ENCODE measurements around the gene SLC22A5. TPM values are rescaled to one million over a fixed set of nuclear protein-coding genes. Genes with fewer than 3 reads are reported as not detected.

The SLC22A5 gene
- total RNA-seq: 10 to 100 TPM; 26.0 to 38.6 TPM

DNA sequence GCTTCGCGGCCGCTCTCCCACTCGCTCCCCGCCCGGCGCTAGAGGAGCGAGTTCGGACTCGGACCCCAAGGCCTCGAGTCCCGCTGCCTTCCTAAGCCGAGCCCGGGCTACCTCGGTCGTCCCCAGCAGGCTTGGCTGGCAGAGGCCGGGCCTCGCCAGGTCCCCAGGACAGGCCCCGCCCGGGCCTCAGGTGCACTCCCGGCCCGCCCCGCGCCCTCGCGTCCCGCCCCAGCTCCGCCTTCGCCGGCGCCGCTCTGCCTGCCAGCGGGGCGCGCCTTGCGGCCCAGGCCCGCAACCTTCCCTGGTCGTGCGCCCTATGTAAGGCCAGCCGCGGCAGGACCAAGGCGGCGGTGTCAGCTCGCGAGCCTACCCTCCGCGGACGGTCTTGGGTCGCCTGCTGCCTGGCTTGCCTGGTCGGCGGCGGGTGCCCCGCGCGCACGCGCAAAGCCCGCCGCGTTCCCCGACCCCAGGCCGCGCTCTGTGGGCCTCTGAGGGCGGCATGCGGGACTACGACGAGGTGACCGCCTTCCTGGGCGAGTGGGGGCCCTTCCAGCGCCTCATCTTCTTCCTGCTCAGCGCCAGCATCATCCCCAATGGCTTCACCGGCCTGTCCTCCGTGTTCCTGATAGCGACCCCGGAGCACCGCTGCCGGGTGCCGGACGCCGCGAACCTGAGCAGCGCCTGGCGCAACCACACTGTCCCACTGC lies at the start of gene SLC22A5:
Gene SLC22A5 (plus strand): TSS at position 237 of the 707 bp plus-strand sequence. CDS start 263 bp downstream, at position 500.
- Histone ChIP-seq H3K36me3 (no peaks in the 10 kb centered on the region), H3K4me3 (peak within 1 kb of the TSS; percentile 78), H3K27me3 (no peaks in the 10 kb centered on the region), H3K9ac (ENCODE audit: low read depth in 2 of 2, low read length in 2 of 2) (peak within 1 kb of the TSS; percentile 77 to 79), H3K9me3 (no peaks in the 10 kb centered on the region), H3K4me1 (peaks cover 17% of the 10 kb centered on the region), H3K27ac (peak within 1 kb of the TSS; percentile 83)
- DNase-seq: peak; percentile 84
- TF ChIP-seq, protein P1, sequence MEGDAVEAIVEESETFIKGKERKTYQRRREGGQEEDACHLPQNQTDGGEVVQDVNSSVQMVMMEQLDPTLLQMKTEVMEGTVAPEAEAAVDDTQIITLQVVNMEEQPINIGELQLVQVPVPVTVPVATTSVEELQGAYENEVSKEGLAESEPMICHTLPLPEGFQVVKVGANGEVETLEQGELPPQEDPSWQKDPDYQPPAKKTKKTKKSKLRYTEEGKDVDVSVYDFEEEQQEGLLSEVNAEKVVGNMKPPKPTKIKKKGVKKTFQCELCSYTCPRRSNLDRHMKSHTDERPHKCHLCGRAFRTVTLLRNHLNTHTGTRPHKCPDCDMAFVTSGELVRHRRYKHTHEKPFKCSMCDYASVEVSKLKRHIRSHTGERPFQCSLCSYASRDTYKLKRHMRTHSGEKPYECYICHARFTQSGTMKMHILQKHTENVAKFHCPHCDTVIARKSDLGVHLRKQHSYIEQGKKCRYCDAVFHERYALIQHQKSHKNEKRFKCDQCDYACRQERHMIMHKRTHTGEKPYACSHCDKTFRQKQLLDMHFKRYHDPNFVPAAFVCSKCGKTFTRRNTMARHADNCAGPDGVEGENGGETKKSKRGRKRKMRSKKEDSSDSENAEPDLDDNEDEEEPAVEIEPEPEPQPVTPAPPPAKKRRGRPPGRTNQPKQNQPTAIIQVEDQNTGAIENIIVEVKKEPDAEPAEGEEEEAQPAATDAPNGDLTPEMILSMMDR (IDR thresholded peaks at IDR 0.05): no peak
- intact Hi-C loops (cut with DNase I): loop anchor here (10.0 kb wide), 1 partner anchor 95 kb away; no protein-coding TSS in a partner anchor

DNA sequence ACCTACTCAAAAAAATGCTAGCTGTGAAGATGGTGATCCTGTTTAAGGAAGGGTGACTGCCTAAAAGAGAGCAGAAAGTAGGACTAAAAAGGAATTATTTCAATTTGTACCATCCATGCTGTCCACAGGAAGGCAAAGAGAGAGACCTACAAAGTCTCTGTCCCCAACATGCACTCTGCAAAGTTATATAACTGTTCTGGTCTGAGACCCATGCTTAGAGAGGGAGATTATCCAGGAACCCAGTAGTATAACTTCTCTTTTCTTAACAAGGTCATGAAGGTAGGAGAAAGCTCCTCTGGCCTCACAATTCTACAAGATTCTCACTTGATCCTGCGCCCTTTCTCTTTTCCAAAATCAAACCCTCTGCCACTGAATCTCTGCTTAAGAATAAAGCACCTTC lies 49.5 kb upstream of the SLC22A5 start:
- H3K9me3 ChIP-seq: no peaks in the 10 kb centered on the region
- no peaks in the 10 kb centered on the region for H3K36me3 ChIP-seq
- no peak overlapping the region for H3K9ac ChIP-seq (ENCODE audit: low read depth in 2 of 2, low read length in 2 of 2)
- H3K27me3 ChIP-seq: no peaks in the 10 kb centered on the region
- DNase-seq: no peak
- TF ChIP-seq, protein P1 (IDR thresholded peaks at IDR 0.05): no peak
- no peaks in the 10 kb centered on the region for H3K4me1 ChIP-seq
- no peak overlapping the region for H3K27ac ChIP-seq
- intact Hi-C loops (cut with DNase I): no loop called here
- H3K4me3 ChIP-seq: no peak overlapping the region

DNA sequence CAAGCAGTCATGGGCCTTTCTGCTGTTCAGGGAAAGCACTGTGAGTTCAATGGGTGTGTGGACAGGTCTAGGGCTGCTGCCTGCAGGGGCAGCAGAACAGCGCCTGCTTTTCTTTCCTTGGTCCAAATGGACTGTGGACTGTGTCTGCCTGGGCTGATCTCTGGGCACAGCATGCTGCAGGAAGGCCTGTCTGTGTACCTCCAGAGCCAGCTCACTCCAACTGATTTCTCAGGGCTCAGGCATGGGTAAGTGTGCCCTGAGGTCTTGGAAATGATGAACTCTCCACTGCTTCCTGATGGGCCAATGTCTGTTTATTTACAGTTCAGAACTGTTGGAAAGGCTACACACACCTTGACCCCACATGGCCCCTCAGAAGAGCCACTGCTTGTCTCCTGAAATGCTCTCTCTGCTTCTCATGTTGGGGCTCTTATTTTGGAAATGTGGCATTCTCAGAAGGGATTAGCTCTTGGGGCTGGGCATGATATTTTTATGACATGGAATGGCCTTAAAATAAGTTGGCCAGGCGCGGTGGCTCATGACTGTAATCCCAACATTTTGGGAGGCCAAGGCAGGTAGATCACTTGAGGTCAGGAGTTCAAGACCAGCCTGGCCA lies 48.3 kb upstream of the SLC22A5 start:
- H3K36me3 ChIP-seq: no peaks in the 10 kb centered on the region
- H3K27ac ChIP-seq: no peak overlapping the region
- TF ChIP-seq, protein P1 (IDR thresholded peaks at IDR 0.05): no peak
- H3K27me3 ChIP-seq: no peaks in the 10 kb centered on the region
- H3K9me3 ChIP-seq: no peaks in the 10 kb centered on the region
- DNase-seq: no peak
- H3K9ac ChIP-seq (ENCODE audit: low read depth in 2 of 2, low read length in 2 of 2): no peak overlapping the region
- no peaks in the 10 kb centered on the region for H3K4me1 ChIP-seq
- intact Hi-C loops (cut with DNase I): no loop called here
- no peak overlapping the region for H3K4me3 ChIP-seq

DNA sequence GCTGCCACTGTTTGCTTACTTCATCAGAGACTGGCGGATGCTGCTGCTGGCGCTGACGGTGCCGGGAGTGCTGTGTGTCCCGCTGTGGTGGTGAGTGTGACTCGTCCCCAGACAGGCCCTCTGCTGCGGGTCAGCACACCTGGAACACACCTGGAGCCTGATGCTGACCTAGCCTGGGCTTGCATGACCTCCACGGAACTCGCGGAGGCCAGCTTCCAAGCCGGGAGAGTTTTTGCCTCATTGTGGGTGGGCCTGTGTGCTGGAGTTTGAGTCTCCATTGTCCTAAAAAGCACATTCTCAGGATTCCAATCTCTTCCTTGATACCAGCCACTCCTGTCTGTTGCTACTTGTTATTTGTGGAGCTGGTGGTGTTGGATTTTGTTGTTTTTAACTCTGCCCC lies 47.2 kb upstream of the SLC22A5 start:
- H3K27me3 ChIP-seq: no peaks in the 10 kb centered on the region
- no peaks in the 10 kb centered on the region for H3K9me3 ChIP-seq
- no peaks in the 10 kb centered on the region for H3K36me3 ChIP-seq
- TF ChIP-seq, protein P1 (IDR thresholded peaks at IDR 0.05): no peak
- H3K27ac ChIP-seq: no peak overlapping the region
- no peak overlapping the region for H3K9ac ChIP-seq (ENCODE audit: low read depth in 2 of 2, low read length in 2 of 2)
- H3K4me1 ChIP-seq: no peaks in the 10 kb centered on the region
- H3K4me3 ChIP-seq: no peak overlapping the region
- intact Hi-C loops (cut with DNase I): no loop called here
- DNase-seq: no peak

DNA sequence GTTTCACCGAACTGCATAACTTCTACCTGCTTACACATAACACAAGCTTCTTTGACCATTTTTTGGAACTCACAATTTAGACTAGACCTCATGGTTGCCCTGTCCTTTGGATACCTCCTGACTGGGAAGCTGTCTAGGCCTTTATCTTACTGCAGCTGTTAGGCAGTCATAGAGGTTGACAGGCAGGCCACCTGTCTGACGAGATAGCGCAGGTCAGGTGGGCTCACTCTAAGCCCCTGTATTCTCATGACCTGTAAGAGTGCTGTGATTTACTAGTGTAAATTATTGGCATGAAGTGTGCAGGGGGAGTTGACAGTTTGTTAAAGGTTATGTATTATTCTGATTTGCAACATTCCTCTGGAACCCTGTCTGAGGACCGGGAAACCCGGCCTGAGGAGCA lies 46.3 kb upstream of the SLC22A5 start:
- no peaks in the 10 kb centered on the region for H3K27me3 ChIP-seq

More for the DNA sequence above, 46.3 kb upstream of the SLC22A5 start:
- no peak overlapping the region for H3K27ac ChIP-seq
- H3K9me3 ChIP-seq: no peaks in the 10 kb centered on the region
- intact Hi-C loops (cut with DNase I): no loop called here
- H3K4me3 ChIP-seq: no peak overlapping the region
- H3K36me3 ChIP-seq: no peaks in the 10 kb centered on the region
- no peak for DNase-seq
- no peaks in the 10 kb centered on the region for H3K4me1 ChIP-seq
- TF ChIP-seq, protein P1 (IDR thresholded peaks at IDR 0.05): no peak
- H3K9ac ChIP-seq (ENCODE audit: low read depth in 2 of 2, low read length in 2 of 2): no peak overlapping the region
